GM19025 (cell line): ENCODE data around the gene MAPRE2.

Source experiments
- ATAC-seq: cut with Tn5 transposase; IDR thresholded peaks from one replicate; pipeline ENCODE4 v1.9.1; 2021; ENCODE audit warnings: mild to moderate bottlenecking, low read depth, moderate library complexity; ENCODE audit not compliant: unreplicated experiment

Gene MAPRE2

DNA sequence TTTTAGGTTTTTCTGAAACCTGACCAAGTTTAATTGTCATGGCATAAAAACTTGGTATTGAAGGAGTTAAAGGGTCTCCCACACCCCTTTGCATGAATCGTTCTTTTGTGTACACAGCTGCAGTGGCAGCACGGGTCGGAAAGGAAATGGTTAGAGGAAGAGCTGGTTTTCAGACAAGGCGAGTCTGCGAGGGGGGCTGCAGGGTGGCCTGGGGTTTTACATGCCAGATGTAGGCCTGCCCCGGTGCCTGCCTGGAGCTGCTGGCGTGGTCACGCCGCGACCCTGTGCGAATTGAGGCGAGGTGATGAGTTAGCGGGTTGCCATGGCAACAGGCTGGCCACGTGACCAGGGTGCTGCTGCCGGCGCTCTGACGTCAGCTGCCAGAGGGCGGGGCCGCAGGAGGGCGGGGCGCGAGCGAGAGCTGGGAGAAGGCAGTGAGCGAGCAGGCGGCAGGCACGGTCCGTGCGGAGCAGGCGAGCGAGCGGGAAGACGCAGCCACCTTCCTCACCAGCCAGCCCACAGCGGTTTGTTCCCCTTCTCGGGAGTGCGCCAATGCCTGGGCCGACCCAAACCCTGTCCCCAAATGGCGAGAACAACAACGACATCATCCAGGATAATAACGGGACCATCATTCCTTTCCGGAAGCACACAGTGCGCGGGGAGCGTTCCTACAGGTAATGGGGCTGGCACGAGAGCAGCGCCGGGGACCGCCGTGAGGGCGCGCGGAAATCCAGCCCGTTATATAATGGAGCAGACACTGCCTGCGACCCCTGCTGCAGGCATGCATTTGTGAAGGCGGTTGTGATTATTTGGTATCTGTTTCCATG lies at the start of gene MAPRE2:
MAPRE2 (plus strand) TSS at position 426 of the 827 bp plus-strand sequence; CDS start at position 553, 127 bp downstream.
- ATAC-seq, result peak; percentile 85

DNA sequence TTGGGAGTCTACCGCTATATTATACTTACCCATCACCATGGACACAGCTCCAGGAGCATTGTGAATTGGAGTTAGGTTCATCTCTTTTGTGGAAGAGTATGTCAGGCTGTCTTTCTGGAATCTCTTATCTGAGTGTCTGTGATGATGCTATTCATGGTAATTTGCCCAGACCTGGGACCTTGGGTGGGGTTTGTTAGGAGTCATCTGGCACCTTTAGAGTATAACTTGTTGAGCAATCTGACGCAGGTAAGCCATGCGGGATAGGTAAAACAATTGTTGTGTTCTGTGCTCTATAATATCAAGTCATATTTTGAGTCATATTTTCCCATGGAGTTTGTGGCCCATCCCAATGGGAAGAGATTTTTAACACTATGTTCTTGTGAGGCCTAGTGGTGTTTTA lies 49.7 kb upstream of the MAPRE2 start:
- no peak for ATAC-seq

DNA sequence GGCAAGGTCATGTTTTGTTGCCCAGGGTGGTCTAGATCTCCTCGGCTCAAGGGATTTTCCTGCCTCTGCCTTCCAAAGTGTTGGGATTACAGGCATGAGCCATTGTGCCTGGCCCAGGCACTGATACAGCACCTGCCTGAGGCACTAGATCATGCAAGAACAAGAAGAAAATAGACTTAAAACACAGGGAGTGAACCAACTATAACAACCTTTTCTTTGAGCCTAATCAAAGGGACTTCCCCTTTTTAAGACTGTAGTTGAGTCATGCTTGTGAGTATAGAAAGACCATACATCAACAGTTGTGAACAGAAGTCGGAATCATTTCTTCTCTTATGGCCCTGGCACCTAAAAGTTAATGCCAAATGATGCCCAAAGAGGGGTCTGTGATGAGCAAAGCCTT lies 47.9 kb upstream of the MAPRE2 start:
- no peak for ATAC-seq

DNA sequence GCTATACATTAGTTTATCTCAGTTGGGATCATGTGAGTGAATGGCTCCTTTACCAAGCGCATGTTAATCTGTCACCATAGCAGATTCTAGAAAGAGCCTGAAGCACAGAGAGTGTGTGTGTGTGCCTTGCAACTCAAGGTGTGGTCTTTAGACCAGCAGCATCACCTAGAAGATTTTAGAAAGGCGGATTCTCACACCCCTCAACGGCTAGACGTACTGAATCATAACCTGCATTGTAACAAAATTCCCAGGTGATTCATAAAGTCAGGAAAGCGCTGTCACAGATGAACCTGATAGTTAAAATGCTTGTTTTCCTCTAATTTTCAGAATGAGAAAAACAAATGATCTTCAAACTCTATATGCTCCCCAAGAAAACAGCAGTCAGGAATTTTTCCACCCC lies 45.5 kb upstream of the MAPRE2 start:
- no peak for ATAC-seq

DNA sequence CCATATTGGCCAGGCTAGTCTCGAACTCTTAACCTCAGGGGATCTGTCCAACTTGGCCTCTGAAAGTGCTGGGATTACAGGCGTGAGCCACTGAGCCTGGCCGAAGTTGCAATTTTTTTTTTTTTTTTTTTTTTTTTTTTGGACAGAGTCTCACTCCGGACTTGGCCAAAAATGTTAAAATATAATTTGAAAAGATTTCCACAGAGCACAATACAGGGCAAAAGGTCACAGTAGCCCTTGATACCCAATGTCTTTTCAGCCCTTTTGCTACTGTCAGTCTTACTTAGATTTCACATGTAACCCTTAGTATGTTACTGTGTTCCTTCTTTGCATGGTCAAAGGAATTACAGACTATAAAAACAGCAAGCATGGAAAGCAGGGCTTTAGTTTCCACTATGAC lies 42.6 kb upstream of the MAPRE2 start:
- no peak for ATAC-seq

DNA sequence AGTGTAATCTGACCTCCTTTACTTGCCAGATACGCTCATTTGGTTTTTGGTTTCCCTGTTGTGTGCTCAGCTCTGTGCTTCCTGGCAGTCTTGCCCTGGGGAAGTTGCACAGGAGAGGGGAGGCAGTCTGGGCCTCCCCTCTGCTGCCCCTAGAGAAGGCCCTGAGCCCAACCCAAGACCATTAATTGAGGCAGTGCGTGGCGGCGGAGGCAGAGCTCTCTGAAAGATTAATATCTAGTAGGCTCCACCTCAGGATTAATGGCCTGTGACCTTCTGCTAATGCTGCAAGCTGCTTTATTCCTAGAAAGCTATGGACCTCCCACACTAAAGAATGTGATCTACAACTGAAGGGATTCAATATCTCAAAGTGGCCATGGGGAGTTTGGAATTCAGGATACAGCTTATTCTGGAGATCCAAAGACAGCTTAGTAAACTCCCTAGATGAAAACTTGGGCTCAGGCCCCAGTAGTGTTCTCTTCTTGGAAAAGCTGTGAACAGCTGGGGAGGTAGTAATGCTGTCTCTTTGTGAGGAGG lies 41.4 kb upstream of the MAPRE2 start:
- no peak for ATAC-seq

DNA sequence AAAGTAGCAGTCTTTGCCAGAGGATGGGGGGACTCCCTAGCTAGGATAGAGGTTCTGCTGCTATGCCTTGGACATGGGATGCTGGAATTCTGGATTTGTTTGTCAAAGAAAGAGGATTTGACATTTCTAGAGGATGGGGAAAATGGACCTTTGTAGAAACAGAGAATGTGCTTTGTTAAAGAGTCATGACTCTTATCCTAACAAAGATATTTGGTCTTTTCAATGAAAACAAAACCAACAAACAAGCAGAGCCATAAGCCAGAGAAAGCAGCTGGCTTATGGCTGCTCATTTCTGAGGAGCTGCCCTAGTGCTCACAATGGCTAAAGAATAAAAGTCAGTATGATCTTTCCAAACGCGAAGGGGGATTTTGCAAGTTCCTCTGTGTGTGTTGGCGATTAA lies 40.8 kb upstream of the MAPRE2 start:
- ATAC-seq, result no peak

DNA sequence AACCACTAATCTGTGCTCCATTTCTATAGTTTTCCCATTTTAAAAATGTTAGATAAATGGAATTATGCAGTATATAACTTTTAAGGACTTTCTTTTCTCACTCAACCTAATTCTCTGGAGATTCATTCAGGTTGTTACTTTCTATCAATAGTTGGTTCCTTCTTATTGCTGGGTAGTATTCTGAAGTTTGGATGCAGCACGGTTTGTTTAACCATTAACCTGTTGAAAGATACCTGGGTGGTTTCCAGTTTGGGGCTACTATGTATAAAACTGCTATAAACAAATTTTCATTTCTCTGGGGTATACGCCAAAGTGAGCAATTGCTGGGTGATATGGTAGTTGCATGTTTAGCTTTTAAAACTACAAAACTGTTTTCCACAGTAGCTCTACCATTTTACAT lies 39.1 kb upstream of the MAPRE2 start:
- ATAC-seq, result no peak

DNA sequence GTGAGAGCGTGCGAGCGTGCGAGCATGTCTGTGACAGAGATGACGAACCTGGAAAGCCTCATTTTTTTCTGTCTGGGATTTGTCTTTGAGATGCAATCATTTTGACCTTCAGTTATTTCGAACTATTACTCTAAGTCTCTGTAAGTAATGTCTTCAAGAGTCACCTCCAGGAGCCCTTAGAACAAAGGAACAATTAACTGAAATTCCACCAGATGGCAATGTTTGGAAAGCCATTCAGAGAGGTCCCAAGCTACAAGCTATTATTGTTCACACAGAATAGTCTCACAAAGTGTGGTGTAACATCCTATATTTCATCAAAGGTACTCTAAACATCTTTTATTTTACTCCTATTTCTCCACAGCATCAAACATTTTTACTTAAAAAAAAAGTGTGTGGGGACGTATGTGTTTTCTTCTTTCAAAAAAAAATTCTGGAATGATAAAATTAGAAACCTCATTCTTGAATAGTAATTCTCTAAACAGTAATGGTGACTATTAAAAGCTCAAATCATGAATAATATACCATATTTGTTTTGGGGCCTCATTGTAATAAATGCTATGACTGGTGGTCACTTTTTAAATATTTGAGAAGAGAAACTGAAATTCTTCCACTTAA lies 35.1 kb upstream of the MAPRE2 start:
- ATAC-seq, result peak; percentile 84

DNA sequence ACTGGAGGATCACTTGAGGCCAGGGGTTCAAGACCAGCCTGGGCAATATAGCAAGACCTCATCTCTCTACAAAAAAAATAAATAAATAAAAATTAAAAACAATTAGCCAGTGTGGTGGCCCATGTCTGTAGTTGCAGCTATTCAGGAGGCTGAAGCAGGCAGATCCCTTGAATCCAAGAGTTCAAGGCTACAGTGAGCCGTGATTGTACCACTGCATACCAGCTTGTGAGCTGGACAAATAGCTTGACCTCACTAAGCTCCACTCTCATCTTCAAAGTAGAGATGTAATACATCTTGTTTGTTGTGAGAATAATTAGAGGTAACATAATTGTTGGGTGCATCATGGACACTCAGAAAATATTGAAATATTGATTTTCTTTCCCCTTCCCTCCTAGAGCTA lies 31.1 kb upstream of the MAPRE2 start:
- no peak for ATAC-seq

DNA sequence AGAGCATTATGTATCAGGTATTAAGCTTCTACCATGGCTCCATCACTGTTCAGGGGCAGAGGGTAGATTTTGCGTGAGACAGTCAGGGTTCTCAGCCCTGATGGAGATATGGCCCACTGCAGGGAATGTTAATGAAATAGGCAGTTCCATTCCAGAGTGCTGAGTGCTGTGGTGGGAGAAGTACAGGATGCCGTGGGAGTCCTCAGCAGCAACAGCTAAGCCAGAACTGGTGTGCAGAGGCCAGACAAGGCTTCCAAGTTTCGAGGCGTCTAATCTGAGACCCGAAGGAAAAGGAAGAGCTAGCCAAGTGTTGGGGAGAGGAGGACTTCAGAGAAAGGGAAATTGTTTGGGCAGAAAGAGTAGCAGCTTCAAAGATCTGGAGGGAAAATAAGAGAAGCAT lies 30.2 kb upstream of the MAPRE2 start:
- ATAC-seq, result no peak

DNA sequence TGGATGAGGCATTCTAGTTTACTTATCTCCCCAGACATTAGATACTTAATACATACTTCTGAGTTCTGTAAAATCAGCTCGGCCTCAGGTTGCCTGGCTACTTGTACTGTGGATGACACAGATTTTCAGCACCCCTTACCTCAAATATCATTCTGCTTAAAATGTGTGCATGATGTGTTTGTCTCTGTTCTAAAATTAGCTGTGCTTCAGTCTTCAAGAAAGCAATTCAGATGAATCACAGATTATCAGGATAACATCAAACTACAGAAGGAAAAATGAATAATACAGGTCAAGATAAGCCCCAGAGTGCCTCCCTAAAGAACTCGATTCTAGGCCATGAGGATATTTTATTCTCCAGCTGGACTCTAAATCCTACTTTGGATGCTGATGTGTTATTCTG lies 21.3 kb upstream of the MAPRE2 start:
- ATAC-seq, result no peak

DNA sequence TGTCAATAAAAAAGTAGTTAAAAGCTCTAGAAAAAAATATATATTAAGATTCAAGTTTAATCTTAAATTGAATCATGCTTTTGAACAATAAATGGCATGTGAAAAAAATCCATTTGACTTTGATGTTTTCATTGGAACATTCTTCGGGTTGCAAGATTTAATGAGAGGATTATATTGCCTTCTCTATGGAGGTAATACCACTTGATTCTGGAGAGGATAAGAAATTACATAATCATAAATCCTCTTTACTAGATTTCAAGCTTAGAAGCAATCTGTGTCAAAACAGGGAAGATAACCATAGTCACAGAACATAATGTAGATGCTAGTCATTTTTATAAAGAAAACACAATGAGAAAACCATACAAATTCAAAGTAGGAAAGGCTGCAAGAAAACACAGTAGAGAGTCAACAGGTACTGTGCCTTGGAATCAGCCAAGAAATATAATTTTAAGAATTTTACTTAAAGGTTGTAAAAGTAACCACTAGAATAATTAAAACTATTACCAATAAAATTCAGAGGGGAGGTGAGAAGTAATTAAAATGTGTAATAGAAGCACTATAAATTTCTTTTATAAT lies 18.7 kb upstream of the MAPRE2 start:
- ATAC-seq, result no peak

DNA sequence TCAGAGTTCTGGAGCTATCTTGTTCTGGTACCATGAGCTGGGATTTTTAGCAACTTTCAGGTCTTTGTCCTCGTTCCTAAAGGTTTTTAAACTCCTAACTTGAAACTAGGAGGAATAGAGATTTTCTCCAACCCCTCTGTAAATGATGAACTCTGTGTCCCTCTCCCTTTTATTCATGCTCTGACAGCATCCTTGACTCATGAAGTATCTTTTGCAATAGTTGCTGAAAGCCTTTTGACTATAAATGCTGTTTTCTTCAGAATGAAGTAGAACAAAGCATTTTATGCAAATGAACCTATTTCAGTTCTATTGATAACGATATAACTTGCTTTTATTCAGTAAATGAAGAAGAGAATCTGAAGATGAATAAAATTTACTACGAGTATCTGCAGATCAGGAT lies 17.0 kb upstream of the MAPRE2 start:
- ATAC-seq, result no peak

DNA sequence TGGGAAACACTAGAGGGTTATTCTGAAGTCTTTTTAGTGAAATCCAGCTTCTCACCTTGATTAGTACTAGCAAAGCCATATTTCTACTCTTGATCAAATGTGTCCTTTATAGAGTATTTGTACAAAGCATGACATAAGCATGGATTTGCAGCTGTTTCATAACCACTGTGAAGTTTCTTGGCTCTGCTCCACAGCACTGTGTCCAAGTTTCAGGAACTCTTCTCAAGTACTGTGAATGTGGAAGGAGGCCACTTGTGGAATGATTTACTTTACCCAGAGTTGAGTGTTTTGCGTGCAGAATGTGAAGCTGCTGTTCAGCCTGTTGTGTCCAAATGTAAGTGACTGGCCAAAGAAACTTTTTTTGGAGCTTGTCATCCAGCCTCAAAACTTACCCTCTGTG lies 16.2 kb upstream of the MAPRE2 start:
- no peak for ATAC-seq

DNA sequence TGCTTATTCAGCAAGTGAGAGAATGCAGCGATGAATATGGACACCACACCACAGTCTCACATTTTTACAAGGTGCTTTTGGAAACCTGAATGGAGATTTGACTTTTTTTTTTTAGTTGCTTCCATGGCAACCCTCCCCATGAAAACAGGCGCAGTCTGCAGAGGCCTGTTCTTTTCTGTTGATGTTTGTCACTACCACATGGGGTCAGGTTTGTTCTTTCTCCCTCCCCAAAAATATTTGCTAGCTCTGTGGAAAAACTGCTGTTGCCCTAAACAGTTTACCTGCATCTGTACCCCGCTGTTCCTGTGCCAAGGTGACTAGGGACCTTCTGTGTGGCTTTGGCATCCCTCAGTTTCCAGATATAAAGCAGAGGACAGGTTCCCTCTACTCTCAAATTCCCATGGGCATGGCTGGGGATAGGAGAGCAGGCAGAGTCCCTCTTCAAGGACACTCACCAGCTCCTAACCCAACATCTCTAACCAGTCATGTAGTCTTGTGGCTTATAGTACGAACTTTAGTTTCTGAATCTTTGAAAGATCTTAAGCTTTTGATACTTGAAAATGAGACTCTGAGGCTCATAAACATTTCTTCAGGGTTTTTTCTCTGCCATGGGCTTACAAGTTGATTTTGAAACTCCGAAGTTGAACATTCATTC lies 14.7 kb upstream of the MAPRE2 start:
- ATAC-seq, result no peak

DNA sequence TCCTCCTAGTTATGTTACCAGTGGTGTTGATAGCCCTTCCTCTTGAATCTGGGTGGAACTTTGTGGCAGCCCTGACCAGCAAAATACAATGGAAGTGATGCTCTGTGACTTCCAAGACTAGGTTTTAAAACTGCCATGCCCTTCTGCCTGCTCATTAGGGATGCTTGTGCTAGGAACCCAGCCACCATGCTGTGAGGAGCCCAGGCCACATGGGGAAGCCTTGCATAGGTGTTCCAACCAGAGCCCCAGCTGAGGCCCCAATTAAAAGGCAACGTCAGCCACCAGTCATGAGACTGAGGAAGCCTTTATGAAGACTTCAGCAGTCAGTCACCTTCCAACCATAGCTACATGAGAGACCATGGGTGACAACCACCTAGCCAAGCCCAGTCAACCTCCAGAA lies 14.0 kb upstream of the MAPRE2 start:
- ATAC-seq, result no peak

DNA sequence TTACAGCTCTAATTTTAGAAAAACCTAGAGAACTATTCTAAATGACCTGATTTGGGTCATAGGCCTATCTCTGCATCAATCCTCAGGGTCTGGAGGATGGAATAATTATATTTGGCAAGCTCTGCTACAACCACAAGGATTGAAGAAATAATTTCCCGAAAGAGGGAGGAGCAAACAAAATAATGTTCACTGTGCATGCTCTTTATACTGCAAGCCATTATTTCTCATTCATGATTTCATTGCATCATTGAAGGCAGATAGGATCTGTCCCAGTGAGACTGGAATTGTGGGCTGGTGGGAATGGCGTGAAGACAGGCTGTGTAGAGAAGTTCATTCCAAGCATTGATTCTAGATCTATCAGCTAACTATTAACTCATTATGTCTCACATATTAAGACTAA lies 12.7 kb upstream of the MAPRE2 start:
- ATAC-seq, result no peak

DNA sequence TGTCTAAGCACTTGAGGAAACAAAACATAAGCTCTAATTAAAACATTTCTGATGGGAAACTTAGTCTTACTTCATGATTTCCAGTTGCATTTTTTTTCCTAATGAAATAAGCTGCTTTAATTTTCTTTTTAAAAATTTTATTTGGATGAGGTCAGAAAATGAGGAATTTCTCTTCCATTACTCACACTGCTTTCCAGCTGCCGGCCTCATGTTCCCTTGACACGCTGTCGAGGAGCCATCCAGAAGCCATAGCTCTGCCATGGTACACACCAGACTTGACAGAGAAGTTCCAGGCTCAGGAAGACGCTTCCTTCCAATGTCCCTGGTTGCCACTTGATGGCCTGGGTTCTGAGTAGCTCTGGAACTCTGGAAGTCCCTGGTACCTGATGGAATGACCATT lies 12.1 kb upstream of the MAPRE2 start:
- no peak for ATAC-seq

DNA sequence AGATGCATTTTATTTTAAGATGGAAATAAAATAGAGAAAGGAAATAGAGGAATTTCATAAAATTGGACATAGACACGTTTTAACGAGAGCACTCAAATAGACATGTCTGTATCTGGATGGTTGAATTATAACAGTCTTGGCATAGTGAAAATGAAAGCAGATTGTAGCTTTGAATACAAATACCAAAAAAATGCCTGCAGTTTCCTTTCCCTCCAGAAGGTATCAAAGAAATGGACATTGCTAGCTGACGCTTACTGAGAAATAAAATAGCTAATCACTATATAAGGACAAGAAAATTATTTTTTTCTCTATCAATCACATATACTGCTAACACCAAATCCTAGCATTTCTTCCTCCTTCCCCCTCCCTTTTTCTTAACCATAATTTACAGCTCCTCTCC lies 11.4 kb upstream of the MAPRE2 start:
- ATAC-seq, result peak; percentile 81
